ENCODE data around the gene NT5C1B. TPM values are rescaled to one million over a fixed set of nuclear protein-coding genes. Genes with fewer than 3 reads are reported as not detected.

Gene NT5C1B
- polyA plus RNA-seq, 1 experiment = not detected

- Histone ChIP-seq H3K27ac (ENCODE audit: low read depth, low read length) (no peak overlapping the region), H3K4me3 (ENCODE audit: low read depth, low read length) (no peak overlapping the region), H3K27me3 (ENCODE audit: control insufficient read depth, insufficient read depth, low read length) (no peaks in the 10 kb centered on the region), H3K9me3 (ENCODE audit: control insufficient read depth, insufficient read depth, low read length) (no peaks in the 10 kb centered on the region)
- ChIA-PET CTCF (no interaction called here), POLR2A (no interaction called here)
- TF ChIP-seq CTCF (IDR thresholded peaks at IDR 0.05; ENCODE audit: low read depth, low read length) = no peak
- no peak for DNase-seq (ENCODE audit: low read depth, low spot score)
Measured at GRCh38 chr2:18596993-18597392, 7.6 kb upstream of the NT5C1B start.

DNA sequence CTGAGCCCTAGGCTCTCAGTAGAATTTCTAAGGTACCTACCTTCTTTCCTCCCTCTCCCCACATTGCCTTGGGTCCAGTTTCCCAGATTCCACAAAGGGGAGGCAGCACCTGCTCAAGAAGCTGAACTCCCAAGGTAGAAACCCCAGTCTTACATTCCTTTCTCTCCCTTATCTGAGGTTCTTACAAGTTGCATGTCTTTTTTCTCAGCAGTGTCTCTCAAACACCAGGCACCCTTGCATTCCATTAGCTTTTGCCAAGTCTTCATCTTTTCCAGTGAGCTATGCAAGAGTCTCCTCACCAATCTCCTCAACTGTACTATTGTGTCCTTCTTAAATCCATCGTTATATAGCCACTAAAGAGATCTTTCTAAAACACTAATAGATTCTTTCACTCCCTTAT is 4.1 kb upstream of the NT5C1B start:
- H3K27ac ChIP-seq (ENCODE audit: low read depth, low read length) = no peak overlapping the region
- ChIA-PET POLR2A (no interaction called here), CTCF (no interaction called here)
- TF ChIP-seq CTCF (IDR thresholded peaks at IDR 0.05; ENCODE audit: low read depth, low read length) = no peak
- H3K4me3 ChIP-seq (ENCODE audit: low read depth, low read length) = no peak overlapping the region
- no peak for DNase-seq (ENCODE audit: low read depth, low spot score)
- peaks cover 4% of the 10 kb centered on the region; the same call in 1 of the 2 replicates for H3K9me3 ChIP-seq (ENCODE audit: control insufficient read depth, insufficient read depth, low read length)
- H3K27me3 ChIP-seq (ENCODE audit: control insufficient read depth, insufficient read depth, low read length) = no peaks in the 10 kb centered on the region

DNA sequence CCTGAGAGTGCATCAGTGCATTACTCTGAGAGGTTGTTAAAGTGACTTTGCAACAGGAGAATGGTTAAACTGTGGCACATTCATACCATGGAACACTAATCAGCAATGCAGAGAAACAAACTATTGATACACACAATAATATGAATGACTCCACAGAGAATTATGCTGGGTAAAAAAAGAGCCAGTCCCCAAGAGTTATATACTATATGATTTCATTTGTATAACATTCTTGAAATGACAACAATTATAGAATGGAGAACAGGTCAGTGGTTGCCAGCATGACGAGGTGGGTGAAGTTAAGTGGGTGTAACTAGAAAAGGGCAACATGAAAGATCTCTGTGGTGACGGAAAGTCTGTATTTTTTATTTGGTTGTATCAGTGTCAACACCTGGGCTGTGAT is 3.0 kb upstream of the NT5C1B start:
- TF ChIP-seq CTCF (IDR thresholded peaks at IDR 0.05; ENCODE audit: low read depth, low read length) = no peak
- POLR2A ChIA-PET = no interaction called here
- Histone ChIP-seq H3K27ac (ENCODE audit: low read depth, low read length) (no peak overlapping the region), H3K27me3 (ENCODE audit: control insufficient read depth, insufficient read depth, low read length) (no peaks in the 10 kb centered on the region), H3K9me3 (ENCODE audit: control insufficient read depth, insufficient read depth, low read length) (peaks cover 4% of the 10 kb centered on the region; the same call in 1 of the 2 replicates), H3K4me3 (ENCODE audit: low read depth, low read length) (no peak overlapping the region)
- no peak for DNase-seq (ENCODE audit: low read depth, low spot score)
- CTCF ChIA-PET = no interaction called here

GRCh38 chr2:18588802-18589201 is 567 bp downstream of the NT5C1B start:
- POLR2A ChIA-PET = no interaction called here
- H3K4me3 ChIP-seq (ENCODE audit: low read depth, low read length) = no peak overlapping the region
- peaks cover 22% of the 10 kb centered on the region for H3K9me3 ChIP-seq (ENCODE audit: control insufficient read depth, insufficient read depth, low read length)
- DNase-seq (ENCODE audit: low read depth, low spot score) = no peak
- H3K27me3 ChIP-seq (ENCODE audit: control insufficient read depth, insufficient read depth, low read length) = no peaks in the 10 kb centered on the region
- CTCF ChIA-PET = no interaction called here
- H3K27ac ChIP-seq (ENCODE audit: low read depth, low read length) = no peak overlapping the region
- TF ChIP-seq CTCF (IDR thresholded peaks at IDR 0.05; ENCODE audit: low read depth, low read length) = no peak

GRCh38 chr2:18588049-18588448 is 1.3 kb downstream of the NT5C1B start:
- no peak overlapping the region for H3K27ac ChIP-seq (ENCODE audit: low read depth, low read length)

More at GRCh38 chr2:18588049-18588448, 1.3 kb downstream of the NT5C1B start:
- H3K4me3 ChIP-seq (ENCODE audit: low read depth, low read length) = no peak overlapping the region
- CTCF ChIA-PET = no interaction called here
- peaks cover 24% of the 10 kb centered on the region for H3K9me3 ChIP-seq (ENCODE audit: control insufficient read depth, insufficient read depth, low read length)
- DNase-seq (ENCODE audit: low read depth, low spot score) = no peak
- TF ChIP-seq CTCF (IDR thresholded peaks at IDR 0.05; ENCODE audit: low read depth, low read length) = no peak
- no peaks in the 10 kb centered on the region for H3K27me3 ChIP-seq (ENCODE audit: control insufficient read depth, insufficient read depth, low read length)
- POLR2A ChIA-PET = no interaction called here
